ENCODE data around the gene STXBP5. TPM values are rescaled to one million over a fixed set of nuclear protein-coding genes. Genes with fewer than 3 reads are reported as not detected.

Gene STXBP5
- total RNA-seq, 1 experiment from 2014 or later: 15.1 TPM

DNA sequence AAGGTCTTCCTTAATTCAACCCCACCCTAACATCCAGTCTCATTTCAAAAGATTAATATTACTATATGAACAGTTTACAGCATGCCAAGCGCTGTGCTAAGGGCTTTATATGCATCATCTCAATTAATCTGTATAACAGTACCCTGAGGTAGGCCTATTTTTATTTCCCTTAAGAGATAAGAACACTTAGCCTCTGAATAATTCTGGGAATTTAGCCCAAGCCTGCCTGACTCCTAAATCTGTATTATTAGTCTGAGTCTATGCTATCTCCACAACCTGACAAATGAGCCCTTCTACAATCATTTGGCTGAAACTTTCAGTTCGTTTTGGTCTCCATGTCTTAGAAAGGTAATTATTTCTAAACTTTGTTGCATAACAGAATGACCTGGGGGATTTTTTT lies 226.6 kb downstream of the STXBP5 start:
- DNase-seq (ENCODE audit: low spot score): no peak

DNA sequence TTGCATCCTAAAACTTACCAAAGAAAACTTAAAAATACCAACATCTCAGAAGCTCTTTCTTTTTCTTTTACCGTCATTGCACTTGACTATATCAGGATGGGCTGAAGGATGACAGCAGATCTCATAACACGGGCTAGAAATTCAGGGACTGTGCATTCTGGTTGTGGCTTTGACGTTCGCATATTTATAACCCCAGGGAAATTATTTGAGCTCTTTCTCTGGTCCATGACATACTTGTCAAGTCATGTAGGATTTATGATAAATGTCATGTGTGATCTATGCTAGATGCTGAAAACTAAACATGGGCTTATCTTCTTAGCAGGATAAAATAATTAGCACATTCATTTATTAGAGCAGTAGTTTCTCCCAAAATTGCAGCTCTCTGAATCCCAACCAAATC lies 229.9 kb downstream of the STXBP5 start:
- DNase-seq (ENCODE audit: low spot score): no peak

DNA sequence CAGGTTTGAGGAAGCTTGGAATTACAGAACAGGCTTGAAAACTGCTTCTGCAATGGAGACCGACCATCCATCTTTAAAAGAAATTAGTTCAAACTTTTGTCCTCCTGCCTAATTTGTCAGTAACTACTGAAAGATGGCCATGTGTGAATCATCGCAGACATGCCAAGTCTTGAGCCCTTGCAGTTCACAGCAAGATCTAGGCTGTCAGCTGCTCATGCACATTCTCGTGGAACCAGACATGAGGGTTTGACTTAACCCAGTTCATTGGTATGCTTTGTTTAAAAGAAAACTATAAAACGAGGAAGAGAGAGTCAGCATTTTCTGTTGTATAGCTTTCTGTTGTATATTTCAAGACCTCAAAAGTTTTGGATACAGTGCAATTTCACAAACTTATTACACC lies 230.3 kb downstream of the STXBP5 start:
- no peak for DNase-seq (ENCODE audit: low spot score)

DNA sequence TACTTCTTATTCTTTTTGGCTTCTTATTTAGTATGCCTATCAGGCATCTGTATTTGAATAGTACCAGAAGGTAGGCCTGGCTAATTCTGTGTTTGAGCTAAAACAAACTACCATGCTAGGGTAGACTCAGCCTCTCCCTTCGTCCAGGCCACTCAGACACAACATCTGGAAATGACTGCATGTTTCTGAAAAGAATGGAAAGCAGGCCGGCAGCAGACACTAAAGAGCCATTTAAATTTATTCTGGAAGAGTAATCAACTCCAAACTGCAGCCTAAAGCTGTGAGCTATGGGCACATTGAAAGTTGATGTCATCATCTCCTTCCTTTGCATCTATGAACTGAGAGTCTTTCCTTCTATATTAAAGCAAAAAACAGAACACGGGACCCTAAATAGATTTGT lies 233.4 kb downstream of the STXBP5 start:
- no peak for DNase-seq (ENCODE audit: low spot score)

DNA sequence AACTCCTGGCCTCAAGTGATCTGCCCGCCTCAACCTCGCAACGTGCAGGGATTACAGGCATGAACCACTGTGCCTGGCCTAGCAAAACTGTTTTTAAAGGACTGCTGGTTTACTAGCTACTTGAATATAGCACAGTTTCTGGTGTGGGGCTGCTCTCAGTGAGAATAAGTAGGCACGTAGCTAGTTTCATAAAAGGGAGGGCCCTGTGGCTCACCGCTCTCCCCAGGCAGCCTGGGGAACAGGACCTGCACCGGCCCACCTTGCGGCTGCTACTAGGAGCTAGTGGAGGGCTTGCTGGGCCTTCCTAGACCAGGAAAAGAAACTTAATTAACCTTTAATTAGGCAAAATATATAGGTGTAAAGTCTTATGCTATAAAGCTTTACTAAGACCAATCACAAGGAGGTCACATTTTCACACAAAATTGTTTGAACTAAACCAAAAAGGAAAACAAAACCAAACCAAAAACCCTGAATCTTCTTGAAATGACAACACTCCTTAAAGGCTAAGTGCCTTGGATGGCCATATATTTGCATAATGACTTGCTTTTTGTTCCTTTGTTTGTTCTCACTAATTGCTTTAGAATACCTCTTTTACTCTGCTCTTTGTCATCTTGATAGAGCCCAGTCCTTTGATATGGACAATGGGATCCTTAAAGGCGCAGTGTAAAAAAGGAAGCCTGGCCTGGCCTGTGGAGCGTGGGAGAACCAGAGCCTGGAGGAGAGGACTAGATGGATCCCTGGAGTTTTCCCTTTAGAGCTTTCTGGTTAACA lies 234.7 kb downstream of the STXBP5 start:
- DNase-seq (ENCODE audit: low spot score): no peak

Small RNA genes within 50 kb of the gene (small RNA-seq; reads per million reads assigned to genes)
- not detected for gene AL355365.1

Data from HT-29 (cell line).